Kidney (tissue), 14 donors: ENCODE measurements around the gene MYL12B. TPM values are rescaled to one million over a fixed set of nuclear protein-coding genes. Genes with fewer than 3 reads are reported as not detected.

Experiments
- DNase-seq, 5 donors: peaks; one replicate each; pipeline ENCODE4 v3.0.0-alpha.2; 2013 to 2020
- FAIRE-seq: peaks from 2 replicates; lab custom pipeline; 2012; peaks lifted over from hg19 to GRCh38; lab: Jason Lieb, UNC
- H3K27ac ChIP-seq, 2 donors: one replicate each; pipeline ENCODE4 v1.7.0; 2013; ENCODE audit warnings: low read depth in 2 of 2, low read length in 2 of 2, inconsistent platforms in 1 of 2
- H3K27me3 ChIP-seq: one replicate; pipeline ENCODE4 v1.7.1; 2013; ENCODE audit warnings: low read length, inconsistent platforms; ENCODE audit not compliant: control insufficient read depth, insufficient read depth
- H3K36me3 ChIP-seq, 3 donors: one replicate each; pipeline versions ENCODE4 v1.7.0 to v1.7.1; 2013; ENCODE audit warnings: low read length in 3 of 3, control low read depth in 1 of 3, inconsistent platforms in 1 of 3; ENCODE audit not compliant: insufficient read depth in 3 of 3, control insufficient read depth in 2 of 3
- H3K4me1 ChIP-seq, 3 donors: one replicate each; pipeline versions ENCODE4 v1.7.0 to v1.7.1; 2013; ENCODE audit warnings: low read length in 3 of 3, inconsistent platforms in 1 of 3, low read depth in 1 of 3; ENCODE audit not compliant: control insufficient read depth in 2 of 3, insufficient read depth in 2 of 3
- H3K4me3 ChIP-seq, 3 donors: one replicate each; pipeline versions ENCODE4 v1.7.0 to v1.8.1; 2013; ENCODE audit warnings: low read length in 3 of 3, control low read depth in 1 of 3, inconsistent platforms in 1 of 3
- H3K9ac ChIP-seq, 3 donors: one replicate each; pipeline versions ENCODE4 v1.7.0 to v1.7.1; 2013; ENCODE audit warnings: low read length in 3 of 3, control low read depth in 1 of 3, inconsistent platforms in 1 of 3
- H3K9me3 ChIP-seq, 3 donors: one replicate each; pipeline versions ENCODE4 v1.7.0 to v1.7.1; 2013; ENCODE audit warnings: low read length in 3 of 3, control low read depth in 1 of 3, inconsistent platforms in 1 of 3; ENCODE audit not compliant: control insufficient read depth in 2 of 3, insufficient read depth in 1 of 3
- CTCF ChIP-seq: IDR thresholded peaks from 3 replicates; pipeline ENCODE4 v1.5.1; 2012; ENCODE audit warnings: mild to moderate bottlenecking, moderate library complexity, borderline replicate concordance; ENCODE audit not compliant: insufficient read depth; ENCODE audit errors: extremely low read depth
- intact Hi-C: fragments of 100-400 bp; cut with DNase I; formaldehyde crosslinking; loops from one replicate; pipeline ENCODE4 v1.11.1; 2022
- polyA plus RNA-seq: library from polyadenylated mRNA; stranded (reverse); fragments of 350-450 nt; fragmentation: Illumina TruSeq; extraction: RNeasy Lipid Tissue Mini Kit (QIAGEN cat#74804); gene quantifications from one replicate; pipeline ENCODE4 v1.2.3, GENCODE V29; 2014; ENCODE audit warnings: low read depth, low replicate concordance; ENCODE audit not compliant: insufficient read depth
- total RNA-seq: library from RNA; stranded (reverse); fragmentation: NEBNext Ultra II Directional; extraction: Animal tissue kit (Norgen Biotek cat#: 25700); gene quantifications from one replicate; pipeline ENCODE4 v1.2.1, GENCODE V29; 2021
- donor health status: control.
- donor health status: control.
- donor health status: control.
- donor health status: control.
- donor health status: control.
- donor health status: DM: yes; HTN: yes; CAD: no.
- donor health status: Normal renal cell carcinoma (clear cell type).

The MYL12B gene
- total and polyA plus RNA-seq, 2 donors from 2014 or later: 448 to 884 TPM

GRCh38 chr18:3250237-3251107, 11.5 kb upstream of the MYL12B start:
- intact Hi-C loops: no loop called here
- Histone ChIP-seq H3K27ac (peak overlapping the region; percentile 1 to 34), H3K36me3 (peaks cover 2 to 26% (median 23%) of the 10 kb centered on the region in 3 donors), H3K9ac (peak overlapping the region in 1 of 3 donors; percentile 37), H3K27me3 (no peaks in the 10 kb centered on the region), H3K9me3 (no peaks in the 10 kb centered on the region), H3K4me3 (peak overlapping the region in 1 of 3 donors; percentile 2), H3K4me1 (peaks cover 2 to 14% (median 8%) of the 10 kb centered on the region in 3 donors)
- DNase-seq (no peak), FAIRE-seq (peak; percentile 57)
- TF ChIP-seq CTCF: no peak

GRCh38 chr18:3251249-3251962, 10.5 kb upstream of the MYL12B start:
- DNase-seq: no peak
- no peak overlapping the region for H3K9ac ChIP-seq
- peak overlapping the region in 1 of 3 donors; percentile 14 for H3K4me3 ChIP-seq
- TF ChIP-seq CTCF: no peak
- no peaks in the 10 kb centered on the region for H3K27me3 ChIP-seq
- peaks cover 4 to 35% (median 26%) of the 10 kb centered on the region in 3 donors for H3K36me3 ChIP-seq
- intact Hi-C loops: no loop called here
- H3K27ac ChIP-seq: peak overlapping the region in 1 of 2 donors; percentile 26
- H3K4me1 ChIP-seq: peaks cover 2 to 10% (median 8%) of the 10 kb centered on the region in 3 donors
- no peaks in the 10 kb centered on the region for H3K9me3 ChIP-seq
- no peak for FAIRE-seq

- Histone ChIP-seq H3K4me1 (peaks cover 2 to 10% (median 8%) of the 10 kb centered on the region in 3 donors), H3K9ac (no peak overlapping the region), H3K27me3 (no peaks in the 10 kb centered on the region), H3K4me3 (no peak overlapping the region), H3K27ac (peak overlapping the region in 1 of 2 donors; percentile 26), H3K36me3 (peaks cover 4 to 39% (median 26%) of the 10 kb centered on the region in 3 donors), H3K9me3 (no peaks in the 10 kb centered on the region)
- FAIRE-seq (no peak), DNase-seq (no peak)
- intact Hi-C loops: no loop called here
- no peak for TF ChIP-seq CTCF
Observed at GRCh38 chr18:3251963-3252277, 10.0 kb upstream of the MYL12B start.
